ENCODE measurements around the gene LCN10. TPM values are rescaled to one million over a fixed set of nuclear protein-coding genes. Genes with fewer than 3 reads are reported as not detected.
"Not testable (repeated sequence)": the region's sequence is repeated elsewhere in the genome, so short reads cannot be mapped to it uniquely, and the experiment has no call there.

Gene LCN10
- total and polyA plus RNA-seq, 9 donors = 2.5 to 15.5 (median 10.5) TPM

- Histone ChIP-seq H3K36me3 (ENCODE audit: control insufficient read depth, insufficient read depth, low read length) (peaks cover 3% of the 10 kb centered on the region), H3K4me3 (ENCODE audit: low read length) (peak within 1 kb of the TSS; percentile 42), H3K9me3 (replicated peaks; ENCODE audit: control insufficient read depth, low read depth, low read length) (no peaks in the 10 kb centered on the region), H3K27me3 (ENCODE audit: control insufficient read depth, insufficient read depth, low read length) (peaks cover 3% of the 10 kb centered on the region), H3K27ac (ENCODE audit: low read length) (peak within 1 kb of the TSS; percentile 26), H3K4me1 (ENCODE audit: control insufficient read depth, insufficient read depth, low read length) (peaks cover 32% of the 10 kb centered on the region)
- WGBS (ENCODE audit: insufficient coverage) = under 1% methylated on average over 119 of the region's 119 CpGs
- DNase-seq = peak; percentile 67
These were observed 30.7 kb downstream of the LCN10 start, which contains the start of gene DIPK1B for GRCh38 chr9:136711751-136712689. Gene DIPK1B (plus strand): TSS chr9:136712572. CDS start chr9:136712666, 94 bp downstream.

- peaks cover 32% of the 10 kb centered on the region for H3K4me1 ChIP-seq (ENCODE audit: control insufficient read depth, insufficient read depth, low read length)
- no CpG with 5 or more reads among the region's 4 CpGs for WGBS (ENCODE audit: insufficient coverage)
- not testable (repeated sequence) for H3K9me3 ChIP-seq (replicated peaks; ENCODE audit: control insufficient read depth, low read depth, low read length); H3K27ac ChIP-seq (ENCODE audit: low read length); H3K4me3 ChIP-seq (ENCODE audit: low read length); H3K27me3 ChIP-seq (ENCODE audit: control insufficient read depth, insufficient read depth, low read length); H3K36me3 ChIP-seq (ENCODE audit: control insufficient read depth, insufficient read depth, low read length)
- peak; percentile 64 for DNase-seq
These were observed 31.5 kb downstream of the LCN10 start for GRCh38 chr9:136711219-136711648.

DNA sequence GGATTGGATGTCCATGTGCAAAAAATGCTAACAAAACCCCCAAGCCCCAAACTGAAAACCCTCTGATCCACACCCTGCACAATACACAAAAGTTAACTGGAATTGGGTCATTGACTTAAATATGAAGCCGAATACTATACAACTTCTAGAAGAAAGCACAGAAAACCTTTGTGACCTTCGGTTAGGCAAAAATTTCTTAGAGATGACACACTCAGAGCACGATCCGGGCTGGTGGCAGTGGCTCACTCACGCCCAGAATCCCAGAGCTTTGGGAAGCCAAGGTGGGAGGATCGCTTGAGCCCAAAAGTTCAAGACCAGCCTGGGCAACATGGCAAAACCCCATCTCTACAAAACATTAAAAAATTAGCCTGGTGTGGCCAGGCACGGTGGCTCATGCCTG lies 32.2 kb downstream of the LCN10 start:
- Histone ChIP-seq H3K4me3 (ENCODE audit: low read length) (no peak overlapping the region), H3K9me3 (replicated peaks; ENCODE audit: control insufficient read depth, low read depth, low read length) (no peaks in the 10 kb centered on the region), H3K27ac (ENCODE audit: low read length) (no peak overlapping the region), H3K4me1 (ENCODE audit: control insufficient read depth, insufficient read depth, low read length) (peaks cover 32% of the 10 kb centered on the region), H3K36me3 (ENCODE audit: control insufficient read depth, insufficient read depth, low read length) (peaks cover 3% of the 10 kb centered on the region), H3K27me3 (ENCODE audit: control insufficient read depth, insufficient read depth, low read length) (peaks cover 3% of the 10 kb centered on the region)
- no peak for DNase-seq
- 82% methylated on average over 4 of the region's 7 CpGs for WGBS (ENCODE audit: insufficient coverage)

GRCh38 chr9:136709454-136710109 lies 33.2 kb downstream of the LCN10 start:
- peaks cover under 1% of the 10 kb centered on the region for H3K36me3 ChIP-seq (ENCODE audit: control insufficient read depth, insufficient read depth, low read length)
- H3K27me3 ChIP-seq (ENCODE audit: control insufficient read depth, insufficient read depth, low read length) = peaks cover 3% of the 10 kb centered on the region
- 87% methylated on average over 21 of the region's 24 CpGs for WGBS (ENCODE audit: insufficient coverage)
- H3K4me1 ChIP-seq (ENCODE audit: control insufficient read depth, insufficient read depth, low read length) = peaks cover 25% of the 10 kb centered on the region
- H3K4me3 ChIP-seq (ENCODE audit: low read length) = no peak overlapping the region
- no peak overlapping the region for H3K27ac ChIP-seq (ENCODE audit: low read length)
- no peaks in the 10 kb centered on the region for H3K9me3 ChIP-seq (replicated peaks; ENCODE audit: control insufficient read depth, low read depth, low read length)
- DNase-seq = peak; percentile 10

- H3K27ac ChIP-seq (ENCODE audit: low read length) = no peak overlapping the region
- 66% methylated on average over 20 of the region's 22 CpGs for WGBS (ENCODE audit: insufficient coverage)
These were observed 34.8 kb downstream of the LCN10 start for GRCh38 chr9:136707849-136708517.

GRCh38 chr9:136707011-136707410 lies 35.7 kb downstream of the LCN10 start:
- 91% methylated on average over 6 of the region's 7 CpGs for WGBS (ENCODE audit: insufficient coverage)
- Histone ChIP-seq H3K27me3 (ENCODE audit: control insufficient read depth, insufficient read depth, low read length) (peaks cover 5% of the 10 kb centered on the region), H3K27ac (ENCODE audit: low read length) (no peak overlapping the region), H3K4me1 (ENCODE audit: control insufficient read depth, insufficient read depth, low read length) (peaks cover 7% of the 10 kb centered on the region), H3K9me3 (replicated peaks; ENCODE audit: control insufficient read depth, low read depth, low read length) (no peaks in the 10 kb centered on the region), H3K4me3 (ENCODE audit: low read length) (no peak overlapping the region), H3K36me3 (ENCODE audit: control insufficient read depth, insufficient read depth, low read length) (no peaks in the 10 kb centered on the region)
- DNase-seq = no peak

More at GRCh38 chr9:136707849-136708517, 34.8 kb downstream of the LCN10 start:
- Histone ChIP-seq H3K9me3 (replicated peaks; ENCODE audit: control insufficient read depth, low read depth, low read length) (no peaks in the 10 kb centered on the region), H3K4me1 (ENCODE audit: control insufficient read depth, insufficient read depth, low read length) (peaks cover 9% of the 10 kb centered on the region), H3K27me3 (ENCODE audit: control insufficient read depth, insufficient read depth, low read length) (peaks cover 3% of the 10 kb centered on the region), H3K4me3 (ENCODE audit: low read length) (no peak overlapping the region), H3K36me3 (ENCODE audit: control insufficient read depth, insufficient read depth, low read length) (no peaks in the 10 kb centered on the region)
- no peak for DNase-seq

- Histone ChIP-seq H3K9me3 (replicated peaks; ENCODE audit: control insufficient read depth, low read depth, low read length) (no peaks in the 10 kb centered on the region), H3K27ac (ENCODE audit: low read length) (no peak overlapping the region), H3K4me1 (ENCODE audit: control insufficient read depth, insufficient read depth, low read length) (peaks cover 10% of the 10 kb centered on the region), H3K27me3 (ENCODE audit: control insufficient read depth, insufficient read depth, low read length) (peaks cover 14% of the 10 kb centered on the region), H3K4me3 (ENCODE audit: low read length) (no peak overlapping the region), H3K36me3 (ENCODE audit: control insufficient read depth, insufficient read depth, low read length) (no peaks in the 10 kb centered on the region)
- 60% methylated on average over 2 of the region's 7 CpGs for WGBS (ENCODE audit: insufficient coverage)
- no peak for DNase-seq
These were observed 37.2 kb downstream of the LCN10 start for GRCh38 chr9:136705564-136705963.

- H3K4me1 ChIP-seq (ENCODE audit: control insufficient read depth, insufficient read depth, low read length) = peaks cover 13% of the 10 kb centered on the region
- not testable (repeated sequence) for DNase-seq; H3K27ac ChIP-seq (ENCODE audit: low read length); H3K4me3 ChIP-seq (ENCODE audit: low read length); H3K36me3 ChIP-seq (ENCODE audit: control insufficient read depth, insufficient read depth, low read length); H3K9me3 ChIP-seq (replicated peaks; ENCODE audit: control insufficient read depth, low read depth, low read length)
- WGBS (ENCODE audit: insufficient coverage) = 93% methylated on average over 5 of the region's 8 CpGs
- H3K27me3 ChIP-seq (ENCODE audit: control insufficient read depth, insufficient read depth, low read length) = peaks cover 21% of the 10 kb centered on the region
These were observed 38.0 kb downstream of the LCN10 start for GRCh38 chr9:136704741-136705140.

DNA sequence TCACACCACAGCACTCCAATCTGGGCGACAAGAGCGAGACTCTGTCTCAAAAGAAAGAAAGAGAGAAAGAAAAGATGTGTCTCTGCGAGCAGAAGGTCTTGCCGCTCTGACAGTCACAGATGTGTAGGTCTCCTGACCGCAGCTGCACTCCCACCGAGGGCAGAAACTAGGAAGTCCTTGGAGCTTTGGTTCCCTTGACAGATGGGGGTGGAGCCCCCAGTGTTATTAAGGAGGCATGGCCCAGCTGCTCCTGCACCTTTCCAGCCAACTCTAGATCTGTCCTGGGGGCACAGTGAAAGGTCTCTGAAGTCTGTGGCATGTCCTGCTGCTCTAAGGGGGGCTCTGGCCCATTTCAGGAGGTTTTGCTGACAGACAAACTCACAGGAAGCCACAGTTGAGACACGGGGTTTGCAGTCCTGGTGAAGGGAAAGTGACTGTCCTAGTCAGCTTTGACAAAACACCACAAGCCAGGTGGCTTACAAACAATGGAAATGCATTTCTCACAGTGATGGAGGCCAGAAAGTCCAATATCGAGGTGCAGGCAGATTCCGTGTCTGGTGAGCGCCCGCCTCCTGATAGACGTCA lies 39.4 kb downstream of the LCN10 start:
- no peak overlapping the region for H3K27ac ChIP-seq (ENCODE audit: low read length)
- H3K36me3 ChIP-seq (ENCODE audit: control insufficient read depth, insufficient read depth, low read length) = no peaks in the 10 kb centered on the region
- H3K4me3 ChIP-seq (ENCODE audit: low read length) = no peak overlapping the region
- peaks cover 25% of the 10 kb centered on the region for H3K27me3 ChIP-seq (ENCODE audit: control insufficient read depth, insufficient read depth, low read length)
- peaks cover 13% of the 10 kb centered on the region for H3K4me1 ChIP-seq (ENCODE audit: control insufficient read depth, insufficient read depth, low read length)
- DNase-seq = no peak
- 62% methylated on average over 4 of the region's 12 CpGs for WGBS (ENCODE audit: insufficient coverage)
- no peaks in the 10 kb centered on the region for H3K9me3 ChIP-seq (replicated peaks; ENCODE audit: control insufficient read depth, low read depth, low read length)

All from muscle of leg (tissue), 11 donors.